PC-3 (cell line): ENCODE data around the gene CLDN15. TPM values are rescaled to one million over a fixed set of nuclear protein-coding genes. Genes with fewer than 3 reads are reported as not detected.

ENCODE experiments used
- ATAC-seq: fragments of 200-7000 bp; cut with Tn5 transposase; 2 replicates; pipeline ENCODE4 v1.9.1; 2020; ENCODE audit warnings: mild to moderate bottlenecking, moderate library complexity
- BruUV-seq: library from RNA; stranded (reverse); fragments of 400-500 nt; replicated peaks from 2 replicates; lab custom pipeline; 2021; lab: Mats Ljungman, UMichigan
- CTCF ChIA-PET: fragments of 300-600 bp; sonication (Branson Sonifier 250); formaldehyde crosslinking; loops from one replicate; lab custom pipeline; 2022; ENCODE audit warnings: antibody characterized with exemption; lab: Charles Lee
- POLR2A ChIA-PET: fragments of 300-600 bp; sonication (Branson Sonifier 250); formaldehyde crosslinking; loops from one replicate; lab custom pipeline; 2022; ENCODE audit warnings: antibody characterized with exemption; ENCODE audit not compliant: unreplicated experiment; lab: Charles Lee
- DNase-seq: peaks from one replicate; pipeline ENCODE4 v3.0.0-alpha.2; 2015
- H2AFZ ChIP-seq: fragments of 300-600 bp; sonication (generic); 2 replicates; pipeline ENCODE4 v1.6.0; 2016; ENCODE audit warnings: antibody characterized with exemption, low read length
- H3F3A ChIP-seq: fragments of 300-600 bp; sonication (generic); one replicate; pipeline ENCODE4 v1.6.0; 2017; ENCODE audit warnings: antibody characterized with exemption, low read length, control low read depth, mild to moderate bottlenecking; ENCODE audit not compliant: unreplicated experiment
- H3K27ac ChIP-seq: fragments of 300-600 bp; sonication (generic); 2 replicates; pipeline ENCODE4 v1.5.1; 2016; ENCODE audit warnings: mild to moderate bottlenecking, low read length
- H3K27me3 ChIP-seq: fragments of 300-600 bp; sonication (generic); 2 replicates; pipeline ENCODE4 v1.6.1; 2016; ENCODE audit warnings: low read length, mixed read lengths
- H3K36me3 ChIP-seq: fragments of 300-600 bp; sonication (generic); 2 replicates; pipeline ENCODE4 v1.6.1; 2016; ENCODE audit warnings: low read depth, mixed run types, low read length, mixed read lengths
- H3K4me1 ChIP-seq: fragments of 300-600 bp; sonication (generic); 2 replicates; pipeline ENCODE4 v1.5.1; 2016; ENCODE audit warnings: low read length; ENCODE audit not compliant: insufficient read depth
- H3K4me2 ChIP-seq: fragments of 300-600 bp; sonication (generic); 2 replicates; pipeline ENCODE4 v1.6.0; 2016; ENCODE audit warnings: low read length
- H3K4me3 ChIP-seq: fragments of 300-600 bp; sonication (generic); 2 replicates; pipeline ENCODE4 v1.5.1; 2016; ENCODE audit warnings: mild to moderate bottlenecking, low read length, mixed read lengths
- H3K79me2 ChIP-seq: fragments of 300-600 bp; sonication (generic); 2 replicates; pipeline ENCODE4 v1.6.1; 2017; ENCODE audit warnings: low read length, mixed read lengths
- H3K9ac ChIP-seq: fragments of 300-600 bp; sonication (generic); 2 replicates; pipeline ENCODE4 v1.6.0; 2016; ENCODE audit warnings: mild to moderate bottlenecking, low read length
- H3K9me2 ChIP-seq: fragments of 300-600 bp; sonication (generic); replicated peaks from 2 replicates; pipeline ENCODE4 v1.6.1; 2016; ENCODE audit warnings: mixed run types, low read length, mixed read lengths
- H3K9me3 ChIP-seq: fragments of 300-600 bp; sonication (generic); 2 replicates; pipeline ENCODE4 v1.6.1; 2016; ENCODE audit warnings: low read length, mixed read lengths
- H4K20me1 ChIP-seq: fragments of 300-600 bp; sonication (generic); 2 replicates; pipeline ENCODE4 v1.6.1; 2016; ENCODE audit warnings: low read length, mixed read lengths
- EZH2 ChIP-seq: fragments of 300-600 bp; sonication (generic); IDR thresholded peaks from one replicate; pipeline ENCODE4 v1.6.1; 2017; ENCODE audit warnings: antibody characterized with exemption, mild to moderate bottlenecking, low read length; ENCODE audit not compliant: unreplicated experiment
- EZH2phosphoT487 ChIP-seq: fragments of 300-600 bp; sonication (generic); IDR thresholded peaks from 2 replicates; pipeline ENCODE4 v1.6.1; 2018; ENCODE audit warnings: mild to moderate bottlenecking, antibody characterized with exemption, low read length, borderline replicate concordance
- intact Hi-C: fragments of 100-400 bp; cut with micrococcal nuclease; formaldehyde crosslinking; loops from 2 replicates; pipeline ENCODE4 v1.9.0; 2023
- total RNA-seq: library from RNA; depleted of rRNA; stranded (reverse); fragments of >200 nt; gene quantifications from 2 replicates; pipeline ENCODE4 v1.2.3, GENCODE V29; 2014
- TF ChIP-seq, protein P1 (sequence below): fragments of 300-600 bp; sonication (generic); conservative IDR thresholded peaks from 2 replicates; pipeline ENCODE4 v1.5.1; 2017; ENCODE audit warnings: antibody characterized with exemption, low read depth, mild to moderate bottlenecking, low read length

The CLDN15 gene
- total RNA-seq, 1 experiment from 2014 or later = 6.7 TPM

- H3K27ac ChIP-seq = no peak overlapping the region
- peak; percentile 7 for ATAC-seq
- peaks cover 11% of the 10 kb centered on the region for H3K4me1 ChIP-seq
These were observed 21.4 kb downstream of the CLDN15 start for GRCh38 chr7:101216001-101216859.

DNA sequence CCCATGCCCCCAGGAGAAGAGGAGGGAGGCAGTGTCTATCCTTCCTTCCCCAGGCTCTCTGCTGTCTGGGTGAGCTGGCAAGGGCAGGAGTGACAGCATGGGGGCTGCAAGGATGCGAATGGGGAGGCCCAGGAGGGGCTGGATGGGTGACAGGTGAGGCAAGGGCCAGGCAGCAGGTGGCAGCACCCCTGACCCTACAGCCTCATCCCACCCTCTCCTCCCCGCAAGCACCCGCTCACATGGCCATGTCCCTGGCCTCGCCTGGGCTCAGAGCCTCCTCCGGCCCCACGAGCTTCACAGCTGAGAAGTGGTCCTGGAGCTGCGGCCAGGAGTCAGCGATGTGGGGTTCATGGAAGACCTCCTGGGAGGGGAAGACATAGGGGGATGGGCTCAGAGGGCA, 25.6 kb downstream of the CLDN15 start:
- Histone ChIP-seq H3K4me3 (no peak overlapping the region), H3K36me3 (no peaks in the 10 kb centered on the region; the same call in 1 of the 2 replicates), H3K27me3 (no peaks in the 10 kb centered on the region), H4K20me1 (no peaks in the 10 kb centered on the region), H2AFZ (no peak overlapping the region), H3K9me2 (no peaks in the 10 kb centered on the region), H3K27ac (no peak overlapping the region), H3K79me2 (peaks cover 17% of the 10 kb centered on the region), H3K9ac (no peak overlapping the region), H3K9me3 (no peaks in the 10 kb centered on the region), H3F3A (no peaks in the 10 kb centered on the region), H3K4me2 (no peak overlapping the region), H3K4me1 (peaks cover 11% of the 10 kb centered on the region)
- no peak for DNase-seq
- BruUV-seq = no TSS peak
- TF ChIP-seq EZH2 = no peak
- TF ChIP-seq, protein P1, sequence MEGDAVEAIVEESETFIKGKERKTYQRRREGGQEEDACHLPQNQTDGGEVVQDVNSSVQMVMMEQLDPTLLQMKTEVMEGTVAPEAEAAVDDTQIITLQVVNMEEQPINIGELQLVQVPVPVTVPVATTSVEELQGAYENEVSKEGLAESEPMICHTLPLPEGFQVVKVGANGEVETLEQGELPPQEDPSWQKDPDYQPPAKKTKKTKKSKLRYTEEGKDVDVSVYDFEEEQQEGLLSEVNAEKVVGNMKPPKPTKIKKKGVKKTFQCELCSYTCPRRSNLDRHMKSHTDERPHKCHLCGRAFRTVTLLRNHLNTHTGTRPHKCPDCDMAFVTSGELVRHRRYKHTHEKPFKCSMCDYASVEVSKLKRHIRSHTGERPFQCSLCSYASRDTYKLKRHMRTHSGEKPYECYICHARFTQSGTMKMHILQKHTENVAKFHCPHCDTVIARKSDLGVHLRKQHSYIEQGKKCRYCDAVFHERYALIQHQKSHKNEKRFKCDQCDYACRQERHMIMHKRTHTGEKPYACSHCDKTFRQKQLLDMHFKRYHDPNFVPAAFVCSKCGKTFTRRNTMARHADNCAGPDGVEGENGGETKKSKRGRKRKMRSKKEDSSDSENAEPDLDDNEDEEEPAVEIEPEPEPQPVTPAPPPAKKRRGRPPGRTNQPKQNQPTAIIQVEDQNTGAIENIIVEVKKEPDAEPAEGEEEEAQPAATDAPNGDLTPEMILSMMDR = no peak
- TF ChIP-seq EZH2phosphoT487 = no peak
- ChIA-PET POLR2A (no interaction called here), CTCF (no interaction called here)
- no peak for ATAC-seq
- intact Hi-C loops = no loop called here

More at GRCh38 chr7:101216001-101216859, 21.4 kb downstream of the CLDN15 start:
- Histone ChIP-seq H3K4me2 (peak overlapping the region; percentile 98), H3K9me2 (no peaks in the 10 kb centered on the region), H3K9ac (peak overlapping the region; percentile 80), H3K36me3 (no peaks in the 10 kb centered on the region; the same call in 1 of the 2 replicates), H3K27me3 (no peaks in the 10 kb centered on the region), H4K20me1 (no peaks in the 10 kb centered on the region), H3K4me3 (peak overlapping the region; percentile 80), H3F3A (no peaks in the 10 kb centered on the region), H3K9me3 (no peaks in the 10 kb centered on the region), H2AFZ (peak overlapping the region; percentile 81), H3K79me2 (peaks cover 50% of the 10 kb centered on the region)
- intact Hi-C loops = no loop called here
- BruUV-seq = TSS peak; percentile 47
- POLR2A ChIA-PET = interaction anchor here (0.7 kb wide), 1 partner anchor 36 kb away, joined by 6 read pairs; no protein-coding TSS in a partner anchor
- peak; percentile 11 for DNase-seq
- TF ChIP-seq EZH2 = no peak
- no peak for TF ChIP-seq EZH2phosphoT487
- TF ChIP-seq, protein P1 = no peak
- CTCF ChIA-PET = interaction anchor here (0.9 to 2.0 kb wide), 2 partner anchors 23 to 67 kb away, joined by 3 to 11 read pairs; no protein-coding TSS in a partner anchor

DNA sequence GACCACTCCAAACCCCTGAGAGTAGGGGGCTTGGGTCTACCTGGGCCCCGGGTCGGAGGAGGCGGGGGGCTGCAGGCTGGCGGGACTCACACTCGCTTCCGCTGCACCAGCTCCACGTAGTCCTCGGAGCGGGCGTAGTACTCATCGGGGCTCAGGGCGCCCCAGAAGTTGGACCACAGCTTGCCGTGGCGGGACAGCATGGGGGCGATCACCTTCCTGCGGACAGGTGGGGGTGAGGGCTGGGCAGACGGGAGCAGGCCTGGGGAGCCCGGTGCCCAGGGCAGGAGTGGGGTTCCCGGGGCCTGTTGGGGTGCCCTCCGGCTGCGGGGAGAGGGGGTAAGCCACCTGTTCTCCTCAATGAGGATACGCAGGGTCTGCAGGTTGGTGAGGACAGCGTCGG, 26.1 kb downstream of the CLDN15 start:
- no TSS peak for BruUV-seq

More for the DNA sequence above, 26.1 kb downstream of the CLDN15 start:
- Histone ChIP-seq H3K36me3 (no peaks in the 10 kb centered on the region; the same call in 1 of the 2 replicates), H3K9me3 (no peaks in the 10 kb centered on the region), H4K20me1 (no peaks in the 10 kb centered on the region), H3K4me2 (no peak overlapping the region), H2AFZ (no peak overlapping the region), H3K79me2 (peaks cover 12% of the 10 kb centered on the region), H3F3A (no peaks in the 10 kb centered on the region), H3K27me3 (no peaks in the 10 kb centered on the region), H3K4me1 (peaks cover 10% of the 10 kb centered on the region), H3K9me2 (no peaks in the 10 kb centered on the region), H3K27ac (no peak overlapping the region), H3K4me3 (no peak overlapping the region), H3K9ac (no peak overlapping the region)
- intact Hi-C loops = no loop called here
- POLR2A ChIA-PET = no interaction called here
- no peak for ATAC-seq
- TF ChIP-seq, protein P1 = no peak
- TF ChIP-seq EZH2phosphoT487 (no peak), EZH2 (no peak)
- DNase-seq = no peak
- CTCF ChIA-PET = no interaction called here
